ENCODE measurements around the gene FLAD1. TPM values are rescaled to one million over a fixed set of nuclear protein-coding genes. Genes with fewer than 3 reads are reported as not detected.

FLAD1 gene
- total and polyA plus RNA-seq, 9 donors: 11.1 to 30.0 (median 18.9) TPM

GRCh38 chr1:154972517-154973343 is 10.4 kb upstream of the FLAD1 start:
- 26 to 36% (median 29%) methylated on average over 18 of the region's 18 CpGs for WGBS, 3 donors
- TF ChIP-seq POLR2A (IDR thresholded peaks at IDR 0.05) (no peak), CTCF (IDR thresholded peaks at IDR 0.05) (no peak), EP300 (IDR thresholded peaks at IDR 0.05) (no peak)
- H3K4me3 ChIP-seq: peak overlapping the region; percentile 77
- H3K27ac ChIP-seq: peak overlapping the region; percentile 54 to 98
- H3K4me1 ChIP-seq (ENCODE audit: insufficient read depth): peaks cover 12% of the 10 kb centered on the region
- H3K27me3 ChIP-seq: no peaks in the 10 kb centered on the region
- H3K9me3 ChIP-seq: no peaks in the 10 kb centered on the region
- intact Hi-C loops (cut with DNase I): loop anchor here in 1 of 4 donors (5.0 kb wide), 1 partner anchor 80 kb away; the partner anchor contains the start of gene ADAM15
- peak in 4 of 5 donors; percentile 58 to 68 (median 66) for DNase-seq
- H3K36me3 ChIP-seq: no peaks in the 10 kb centered on the region

GRCh38 chr1:154973344-154974101 is 9.6 kb upstream of the FLAD1 start:
- intact Hi-C loops (cut with DNase I): loop anchor here in 1 of 4 donors (2.0 to 5.0 kb wide), 2 partner anchors 27 to 79 kb away; partner anchors contain the start of gene ADAM15
- Histone ChIP-seq H3K27me3 (no peaks in the 10 kb centered on the region), H3K36me3 (no peaks in the 10 kb centered on the region), H3K27ac (peak overlapping the region; percentile 92 to 98), H3K9me3 (no peaks in the 10 kb centered on the region), H3K4me1 (ENCODE audit: insufficient read depth) (peaks cover 12% of the 10 kb centered on the region), H3K4me3 (peak overlapping the region; percentile 77)
- WGBS, 3 donors: 5% methylated on average over 37 of the region's 37 CpGs
- TF ChIP-seq CTCF (IDR thresholded peaks at IDR 0.05) (no peak), POLR2A (IDR thresholded peaks at IDR 0.05) (peak; percentile 17)
- peak; percentile 96 to 99 (median 98) for DNase-seq

GRCh38 chr1:154974102-154974807 is 8.9 kb upstream of the FLAD1 start, which contains the start of gene CKS1B:
Gene CKS1B (plus strand): TSS chr1:154974681. CDS start chr1:154974746, 65 bp downstream.
- Histone ChIP-seq H3K27me3 (no peaks in the 10 kb centered on the region), H3K4me3 (peak within 1 kb of the TSS; percentile 77), H3K9me3 (no peaks in the 10 kb centered on the region), H3K27ac (peak within 1 kb of the TSS; percentile 92 to 98), H3K4me1 (ENCODE audit: insufficient read depth) (peaks cover 11% of the 10 kb centered on the region), H3K36me3 (no peaks in the 10 kb centered on the region)
- intact Hi-C loops (cut with DNase I): loop anchor here in 1 of 4 donors (2.0 to 5.0 kb wide), 2 partner anchors 27 to 78 kb away; partner anchors contain the start of gene ADAM15
- TF ChIP-seq POLR2A (IDR thresholded peaks at IDR 0.05) (peak; percentile 91), CTCF (IDR thresholded peaks at IDR 0.05) (peak in 1 of 3 donors; percentile 31), EP300 (IDR thresholded peaks at IDR 0.05) (no peak)
- DNase-seq: peak; percentile 97 to 98 (median 98)
- WGBS, 3 donors: 0% methylated on average over 47 of the region's 47 CpGs

Measured in ovary (tissue), 9 donors.